HepG2 (cell line): ENCODE results near the gene NCAPD2.

Experiments used
- ATF3 ChIP-seq: sonication (generic); formaldehyde crosslinking; IDR thresholded peaks from 2 replicates; pipeline ENCODE4 v1.4.0; 2020; ENCODE audit warnings: missing genetic modification reagents
- CREB1 ChIP-seq, 2 experiments: fragments of 450-650 bp in 1 of 2; IDR thresholded peaks; 2 replicates each; pipeline ENCODE4 v1.6.1; 2016 to 2017; ENCODE audit warnings: control low read depth in 1 of 2, mild to moderate bottlenecking in 1 of 2, missing compliant biosample characterization in 1 of 2, missing genetic modification characterization in 1 of 2
- CTCF ChIP-seq: sonication (generic); formaldehyde crosslinking; IDR thresholded peaks from 2 replicates; pipeline ENCODE4 v1.5.0; 2020; ENCODE audit warnings: mild to moderate bottlenecking, missing genetic modification reagents, moderate library complexity
- ELF1 ChIP-seq: sonication (generic); formaldehyde crosslinking; IDR thresholded peaks from 2 replicates; pipeline ENCODE4 v1.4.0; 2020; ENCODE audit warnings: missing genetic modification reagents
- EZH2 ChIP-seq: conservative IDR thresholded peaks from 2 replicates; pipeline ENCODE4 v1.6.1; 2012; ENCODE audit warnings: mild to moderate bottlenecking, low read depth, low read length, moderate library complexity
- ISL2 ChIP-seq: sonication (generic); formaldehyde crosslinking; IDR thresholded peaks from 2 replicates; pipeline ENCODE4 v1.5.0; 2020; ENCODE audit warnings: missing genetic modification reagents
- POLR2A ChIP-seq, 2 experiments: IDR thresholded peaks; 2 replicates each; pipeline ENCODE4 v1.6.1; 2011; ENCODE audit warnings: low read depth in 2 of 2, low read length in 2 of 2, mild to moderate bottlenecking in 1 of 2, moderate library complexity in 1 of 2; ENCODE audit not compliant: insufficient read depth in 1 of 2
- PRDM15 ChIP-seq: sonication (generic); formaldehyde crosslinking; IDR thresholded peaks from 2 replicates; pipeline ENCODE4 v1.4.0; 2020; ENCODE audit warnings: missing genetic modification reagents
- RFX1 ChIP-seq: fragments of 450-650 bp; IDR thresholded peaks from 2 replicates; pipeline ENCODE4 v1.6.1; 2017
- SIN3A ChIP-seq: IDR thresholded peaks from 2 replicates; pipeline ENCODE4 v1.6.1; 2011; ENCODE audit warnings: low read depth, mild to moderate bottlenecking, control low read depth, low read length, borderline replicate concordance
- SOX6 ChIP-seq, 2 experiments: fragments of 450-650 bp in 1 of 2; sonication (generic) in 1 of 2; formaldehyde crosslinking in 1 of 2; IDR thresholded peaks; 2 replicates each; pipeline versions ENCODE4 v1.4.0 to v1.6.1; 2017 to 2020; ENCODE audit warnings: antibody characterized with exemption in 1 of 2, mild to moderate bottlenecking in 1 of 2, missing genetic modification reagents in 1 of 2

- TF ChIP-seq CREB1 (IDR thresholded peaks at IDR 0.05) = no peak
- TF ChIP-seq CREB1 (CRISPR knock-in tag; IDR thresholded peaks at IDR 0.05) = no peak
- TF ChIP-seq SOX6 (IDR thresholded peaks at IDR 0.05) = no peak
- TF ChIP-seq SOX6 (CRISPR knock-in tag; IDR thresholded peaks at IDR 0.05) = no peak
- TF ChIP-seq SIN3A = no peak
- TF ChIP-seq ELF1 = no peak
- no peak for TF ChIP-seq PRDM15 (CRISPR knock-in tag)
- no peak for TF ChIP-seq EZH2
- no peak for TF ChIP-seq ATF3
- TF ChIP-seq POLR2A (IDR thresholded peaks at IDR 0.05; ENCODE audit: insufficient read depth in 1 of 2, low read depth in 2 of 2, low read length in 2 of 2) = no peak
- no peak for TF ChIP-seq ISL2 (CRISPR knock-in tag)
- no peak for TF ChIP-seq CTCF (CRISPR knock-in tag)
- TF ChIP-seq RFX1 = no peak
Observed at GRCh38 chr12:6548556-6548955, 54.7 kb downstream of the NCAPD2 start.
